Keratinocyte (primary cell): Measurements from ENCODE around the gene FOXR1. TPM values are rescaled to one million over a fixed set of nuclear protein-coding genes. Genes with fewer than 3 reads are reported as not detected.

ENCODE experiments used
- DNase-seq: peaks from one replicate; pipeline ENCODE4 v3.0.0-alpha.2; 2011; ENCODE audit warnings: low read depth, missing footprints, low spot score
- FAIRE-seq: peaks from 2 replicates; lab custom pipeline; 2011; peaks lifted over from hg19 to GRCh38; lab: Jason Lieb, UNC
- H2AFZ ChIP-seq: 2 replicates; pipeline ENCODE4 v1.6.0; 2012; ENCODE audit warnings: low read length, control low read depth, inconsistent platforms; ENCODE audit not compliant: control insufficient read depth
- H3K27ac ChIP-seq: 2 replicates; pipeline ENCODE4 v1.5.1; 2011; ENCODE audit warnings: low read length; ENCODE audit not compliant: control insufficient read depth, insufficient read depth
- H3K27me3 ChIP-seq: 3 replicates; pipeline ENCODE4 v1.6.0; 2011; ENCODE audit warnings: low read length; ENCODE audit not compliant: control insufficient read depth, insufficient read depth; ENCODE audit errors: extremely low read depth
- H3K36me3 ChIP-seq, 2 experiments: 2 replicates in 1 of 2; 3 replicates in 1 of 2; pipeline ENCODE4 v1.5.1; 2011; ENCODE audit warnings: low read length in 2 of 2, mild to moderate bottlenecking in 1 of 2; ENCODE audit not compliant: control insufficient read depth in 2 of 2, insufficient read depth in 2 of 2; ENCODE audit errors: extremely low read depth in 1 of 2
- H3K4me1 ChIP-seq: 3 replicates; pipeline ENCODE4 v1.5.1; 2011; ENCODE audit warnings: low read length; ENCODE audit not compliant: control insufficient read depth, insufficient read depth; ENCODE audit errors: extremely low read depth
- H3K4me2 ChIP-seq: 3 replicates; pipeline ENCODE4 v1.6.0; 2011; ENCODE audit warnings: low read depth, low read length; ENCODE audit not compliant: control insufficient read depth, insufficient read depth; ENCODE audit errors: extremely low read depth
- H3K4me3 ChIP-seq, 3 experiments: fragments of 200-600 bp in 1 of 3; sonication (generic) in 1 of 3; 2 replicates in 2 of 3; 3 replicates in 1 of 3; pipeline ENCODE4 v1.5.1; 2011 to 2016; ENCODE audit warnings: low read length in 3 of 3, mild to moderate bottlenecking in 3 of 3, control low read depth in 2 of 3, inconsistent platforms in 1 of 3, low read depth in 1 of 3, mixed read lengths in 1 of 3, mixed run types in 1 of 3, moderate library complexity in 1 of 3; ENCODE audit not compliant: control insufficient read depth in 2 of 3, insufficient read depth in 2 of 3; ENCODE audit errors: extremely low read depth in 1 of 3
- H3K79me2 ChIP-seq: 2 replicates; pipeline ENCODE4 v1.6.0; 2012; ENCODE audit warnings: low read length; ENCODE audit not compliant: control insufficient read depth, insufficient read depth
- H3K9ac ChIP-seq: 3 replicates; pipeline ENCODE4 v1.6.0; 2011; ENCODE audit warnings: low read length; ENCODE audit not compliant: control insufficient read depth, insufficient read depth; ENCODE audit errors: extremely low read depth
- H3K9me1 ChIP-seq: 3 replicates; pipeline ENCODE4 v1.6.0; 2011; ENCODE audit warnings: low read length; ENCODE audit not compliant: control insufficient read depth, insufficient read depth; ENCODE audit errors: extremely low read depth
- H3K9me3 ChIP-seq: 2 replicates; pipeline ENCODE4 v1.5.1; 2012; ENCODE audit warnings: low read depth, low read length; ENCODE audit not compliant: control insufficient read depth
- H4K20me1 ChIP-seq: 3 replicates; pipeline ENCODE4 v1.6.0; 2011; ENCODE audit warnings: low read length; ENCODE audit not compliant: control insufficient read depth, insufficient read depth; ENCODE audit errors: extremely low read depth
- CTCF ChIP-seq, 3 experiments: IDR thresholded peaks in 1 of 3; conservative IDR thresholded peaks in 1 of 3; optimal IDR thresholded peaks in 1 of 3; 2 replicates in 2 of 3; 3 replicates in 1 of 3; pipeline versions ENCODE3 to v1.5.1; 2011; ENCODE audit warnings: low read length in 3 of 3, mild to moderate bottlenecking in 3 of 3, moderate library complexity in 2 of 3, control low read depth in 1 of 3, inconsistent platforms in 1 of 3; ENCODE audit not compliant: insufficient read depth in 2 of 3; ENCODE audit errors: extremely low read depth in 1 of 3
- EZH2 ChIP-seq: IDR thresholded peaks from one replicate; pipeline ENCODE4 v1.6.1; 2012; ENCODE audit warnings: inconsistent platforms, mild to moderate bottlenecking, low read length, moderate library complexity
- dilution Hi-C: fragments of 300-500 bp; cut with MboI; formaldehyde crosslinking; loops from one replicate; pipeline ENCODE4 v1.7.0; 2020; ENCODE audit warnings: low sequenced_read_pairs; ENCODE audit not compliant: extremely low pct_ligation_motif_present
- polyA plus RNA-seq, 5 experiments: library from polyadenylated mRNA; depleted of rRNA in 3 of 5; stranded (reverse) in 3 of 5; stranded (forward) in 1 of 5; unstranded in 1 of 5; fragments of >200 nt; gene quantifications; 1 replicate in 1 of 5; 2 replicates in 3 of 5; 3 replicates in 1 of 5; pipeline versions ENCODE4 v1.2.1 to v1.2.3, GENCODE V29; 2011 to 2012; ENCODE audit warnings: missing spikeins in 2 of 5, low read depth in 1 of 5, low replicate concordance in 1 of 5

The FOXR1 gene
- polyA plus RNA-seq, 1 donor (not counting 4 experiments of a cell fraction or from before 2014, with no cell fraction given) = not detected

- H3K9me1 ChIP-seq = no peaks in the 10 kb centered on the region
- no peak overlapping the region for H2AFZ ChIP-seq
- H3K27me3 ChIP-seq = no peaks in the 10 kb centered on the region
- no peak for DNase-seq
- peaks cover 38% of the 10 kb centered on the region for H3K79me2 ChIP-seq
- no peak overlapping the region for H3K4me2 ChIP-seq
- H3K9me3 ChIP-seq = no peaks in the 10 kb centered on the region
- peaks cover 12% of the 10 kb centered on the region for H3K4me1 ChIP-seq
- dilution Hi-C loops = no loop called here
- H3K36me3 ChIP-seq = peaks cover 25 to 47% of the 10 kb centered on the region in 2 experiments
- H4K20me1 ChIP-seq = peaks cover 2% of the 10 kb centered on the region
- TF ChIP-seq EZH2 (no peak), CTCF (optimal IDR thresholded peaks at IDR 0.05 in 1 of 3, IDR thresholded peaks at IDR 0.05 in 1 of 3, conservative IDR thresholded peaks at IDR 0.05 in 1 of 3; ENCODE audit: extremely low read depth in 1 of 3, insufficient read depth in 2 of 3, low read length in 3 of 3) (no peak)
- FAIRE-seq = no peak
- no peak overlapping the region for H3K4me3 ChIP-seq
- H3K9ac ChIP-seq = no peak overlapping the region
- H3K27ac ChIP-seq = no peak overlapping the region
These were observed 42.8 kb downstream of the FOXR1 start for GRCh38 chr11:119014209-119014924.

- no peak overlapping the region for H2AFZ ChIP-seq
- no peak for DNase-seq
- H3K9me3 ChIP-seq = no peaks in the 10 kb centered on the region
- H3K27me3 ChIP-seq = no peaks in the 10 kb centered on the region
- no peak overlapping the region for H3K27ac ChIP-seq
- peaks cover 21 to 43% of the 10 kb centered on the region in 2 experiments for H3K36me3 ChIP-seq
- H4K20me1 ChIP-seq = peaks cover 2% of the 10 kb centered on the region
- no peak for FAIRE-seq
- peaks cover 17% of the 10 kb centered on the region for H3K4me1 ChIP-seq
- H3K4me3 ChIP-seq = no peak overlapping the region
- H3K9ac ChIP-seq = no peak overlapping the region
- TF ChIP-seq EZH2 (no peak), CTCF (optimal IDR thresholded peaks at IDR 0.05 in 1 of 3, IDR thresholded peaks at IDR 0.05 in 1 of 3, conservative IDR thresholded peaks at IDR 0.05 in 1 of 3; ENCODE audit: extremely low read depth in 1 of 3, insufficient read depth in 2 of 3, low read length in 3 of 3) (peak in 2 of 3 experiments; percentile 8 to 51)
- peaks cover 44% of the 10 kb centered on the region for H3K79me2 ChIP-seq
- dilution Hi-C loops = no loop called here
- H3K9me1 ChIP-seq = no peaks in the 10 kb centered on the region
- H3K4me2 ChIP-seq = no peak overlapping the region
These were observed 43.6 kb downstream of the FOXR1 start for GRCh38 chr11:119015054-119015611.
